Muscle of back (tissue), 13 donors: Measurements from ENCODE around the gene CSF1R. TPM values are rescaled to one million over a fixed set of nuclear protein-coding genes. Genes with fewer than 3 reads are reported as not detected.

Source experiments
- DNase-seq, 3 donors: peaks; one replicate each; pipeline versions ENCODE4 v3.0.0 to v3.0.0-alpha.2; 2013
- long read RNA-seq, 9 donors: transcript quantifications; one replicate each; lab custom pipeline, GENCODE V29; 2026
- polyA plus RNA-seq, 10 donors: library from polyadenylated mRNA; unstranded; fragments of 120-200 nt; gene quantifications; one replicate each; pipeline ENCODE4 v1.2.1, GENCODE V29; 2013; ENCODE audit not compliant: insufficient read length in 10 of 10

Gene CSF1R
- 10 to 100 TPM; 23.4 to 36.4 (median 27.8) TPM for polyA plus RNA-seq
- long read RNA-seq, donor 1, partial matches to known transcripts, result 0 of 1 reads
- long read RNA-seq, donor 1, other reads (novel, unspliced or antisense), result 0 of 1 reads
- long read RNA-seq, donor 2, result 0 reads
- long read RNA-seq, donor 3, result 0 reads
- long read RNA-seq, donor 4, partial matches to known transcripts, result 226 of 228 reads
- long read RNA-seq, donor 4, other reads (novel, unspliced or antisense), result 0 of 228 reads
- long read RNA-seq, donor 5, partial matches to known transcripts, result 6 of 9 reads
- long read RNA-seq, donor 5, other reads (novel, unspliced or antisense), result 0 of 9 reads
- long read RNA-seq, donor 6, partial matches to known transcripts, result 271 of 273 reads
- long read RNA-seq, donor 6, other reads (novel, unspliced or antisense), result 0 of 273 reads
- long read RNA-seq, donor 7, partial matches to known transcripts, result 0 of 2 reads
- long read RNA-seq, donor 7, other reads (novel, unspliced or antisense), result 0 of 2 reads
- long read RNA-seq, donor 8, partial matches to known transcripts, result 223 of 223 reads
- long read RNA-seq, donor 8, other reads (novel, unspliced or antisense), result 0 of 223 reads
- long read RNA-seq, donor 9, partial matches to known transcripts, result 29 of 29 reads
- long read RNA-seq, donor 9, other reads (novel, unspliced or antisense), result 0 of 29 reads

GRCh38 chr5:150085950-150086715 lies at the start of gene CSF1R:
Gene CSF1R, minus strand, starts transcription at chr5:150086554. Its CDS starts 127 bp downstream, at chr5:150086427.
- no peak for DNase-seq

- no peak for DNase-seq
Observed at GRCh38 chr5:150135557-150136304, 49.4 kb upstream of the CSF1R start.

- no peak for DNase-seq
Observed at GRCh38 chr5:150134198-150134588, 47.8 kb upstream of the CSF1R start.

GRCh38 chr5:150133581-150134197 lies 47.3 kb upstream of the CSF1R start:
- DNase-seq, result no peak

GRCh38 chr5:150132740-150133139 lies 46.4 kb upstream of the CSF1R start:
- no peak for DNase-seq

GRCh38 chr5:150131978-150132694 lies 45.8 kb upstream of the CSF1R start:
- DNase-seq, result no peak

- no peak for DNase-seq
Observed at GRCh38 chr5:150131461-150131860, 45.1 kb upstream of the CSF1R start.

GRCh38 chr5:150130493-150130922 lies 44.2 kb upstream of the CSF1R start:
- no peak for DNase-seq

- DNase-seq, result peak in 2 of 3 donors; percentile 67 to 81
Observed at GRCh38 chr5:150129813-150130492, 43.6 kb upstream of the CSF1R start.

- no peak for DNase-seq
Observed at GRCh38 chr5:150129454-150129812, 43.1 kb upstream of the CSF1R start.

- no peak for DNase-seq
Observed at GRCh38 chr5:150126921-150127265, 40.5 kb upstream of the CSF1R start.

GRCh38 chr5:150126199-150126920 lies 40.0 kb upstream of the CSF1R start:
- no peak for DNase-seq

- no peak for DNase-seq
Observed at GRCh38 chr5:150125334-150125733, 39.0 kb upstream of the CSF1R start.

- no peak for DNase-seq
Observed at GRCh38 chr5:150124596-150124995, 38.2 kb upstream of the CSF1R start.

GRCh38 chr5:150124111-150124557 lies 37.8 kb upstream of the CSF1R start:
- DNase-seq, result no peak

GRCh38 chr5:150123542-150123941 lies 37.2 kb upstream of the CSF1R start:
- DNase-seq, result no peak

GRCh38 chr5:150122536-150123481 lies 36.5 kb upstream of the CSF1R start:
- no peak for DNase-seq

GRCh38 chr5:150122158-150122510 lies 35.8 kb upstream of the CSF1R start:
- no peak for DNase-seq
